ENCODE measurements around the gene ETF1.

DNA sequence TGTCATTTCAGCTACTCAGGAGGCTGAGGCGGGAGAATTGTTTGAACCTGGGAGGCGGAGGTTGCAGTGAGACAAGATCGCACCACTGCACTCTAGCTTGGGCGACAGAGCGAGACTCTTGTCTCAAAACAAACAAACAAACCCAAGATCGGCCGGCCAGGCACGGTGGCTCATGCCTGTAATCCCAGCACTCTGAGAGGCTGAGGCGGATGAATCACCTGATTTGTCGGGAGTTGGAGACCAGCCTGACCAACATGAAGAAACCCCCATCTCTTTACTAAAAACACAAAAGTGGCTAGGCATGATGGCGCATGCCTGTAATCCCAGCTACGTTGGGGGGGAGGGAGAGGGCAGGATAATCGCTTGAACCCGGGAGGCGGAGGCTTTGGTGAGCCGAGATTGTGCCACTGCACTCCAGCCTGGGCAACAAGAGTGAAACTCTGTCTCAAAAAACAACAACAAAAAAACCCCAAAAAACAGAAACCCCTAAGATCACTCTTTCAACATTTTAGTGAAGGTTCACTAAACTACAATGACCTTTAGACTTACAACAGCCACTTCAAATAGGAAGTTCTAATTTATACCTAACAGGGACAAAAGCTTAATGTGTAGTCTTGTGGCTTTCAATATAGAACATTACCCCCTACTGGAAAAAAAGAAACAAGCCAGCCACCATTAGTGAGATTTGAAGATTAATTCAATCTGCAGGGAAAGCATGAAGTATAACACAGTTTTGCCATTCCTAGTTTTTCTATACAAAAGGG is 25.2 kb upstream of the ETF1 start:
- TF ChIP-seq, protein P1, sequence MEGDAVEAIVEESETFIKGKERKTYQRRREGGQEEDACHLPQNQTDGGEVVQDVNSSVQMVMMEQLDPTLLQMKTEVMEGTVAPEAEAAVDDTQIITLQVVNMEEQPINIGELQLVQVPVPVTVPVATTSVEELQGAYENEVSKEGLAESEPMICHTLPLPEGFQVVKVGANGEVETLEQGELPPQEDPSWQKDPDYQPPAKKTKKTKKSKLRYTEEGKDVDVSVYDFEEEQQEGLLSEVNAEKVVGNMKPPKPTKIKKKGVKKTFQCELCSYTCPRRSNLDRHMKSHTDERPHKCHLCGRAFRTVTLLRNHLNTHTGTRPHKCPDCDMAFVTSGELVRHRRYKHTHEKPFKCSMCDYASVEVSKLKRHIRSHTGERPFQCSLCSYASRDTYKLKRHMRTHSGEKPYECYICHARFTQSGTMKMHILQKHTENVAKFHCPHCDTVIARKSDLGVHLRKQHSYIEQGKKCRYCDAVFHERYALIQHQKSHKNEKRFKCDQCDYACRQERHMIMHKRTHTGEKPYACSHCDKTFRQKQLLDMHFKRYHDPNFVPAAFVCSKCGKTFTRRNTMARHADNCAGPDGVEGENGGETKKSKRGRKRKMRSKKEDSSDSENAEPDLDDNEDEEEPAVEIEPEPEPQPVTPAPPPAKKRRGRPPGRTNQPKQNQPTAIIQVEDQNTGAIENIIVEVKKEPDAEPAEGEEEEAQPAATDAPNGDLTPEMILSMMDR (IDR thresholded peaks at IDR 0.05; ENCODE audit: low read length): no peak; the same call in 1 of the 2 replicates
- TF ChIP-seq EZH2phosphoT487 (IDR thresholded peaks at IDR 0.05; ENCODE audit: low read length): no peak

Data from MM.1S (cell line).